IMR-90 (cell line): ENCODE results near the gene CD207. TPM values are rescaled to one million over a fixed set of nuclear protein-coding genes. Genes with fewer than 3 reads are reported as not detected.

ENCODE experiments used
- ATAC-seq: fragments of 200-7000 bp; cut with Tn5 transposase; 2 replicates; pipeline ENCODE4 v1.9.1; 2020; ENCODE audit warnings: low read depth, mild to moderate bottlenecking, moderate library complexity
- BruUV-seq: library from RNA; stranded (reverse); fragments of 400-500 nt; replicated peaks from 2 replicates; lab custom pipeline; 2021; lab: Mats Ljungman, UMichigan
- CTCF ChIA-PET: fragments of 300-600 bp; formaldehyde crosslinking; extraction: SDS; loops from one replicate; lab custom pipeline; 2021; ENCODE audit warnings: antibody characterized with exemption; lab: Yijun Ruan, JAX
- POLR2A ChIA-PET: fragments of 300-600 bp; sonication (Branson Sonifier 250); formaldehyde crosslinking; loops from one replicate; lab custom pipeline; 2022; ENCODE audit warnings: antibody characterized with exemption; ENCODE audit not compliant: unreplicated experiment; lab: Charles Lee
- DNase-seq: peaks from one replicate; pipeline ENCODE4 v3.0.0; 2013
- H2AFZ ChIP-seq: replicated peaks from 2 replicates; pipeline ENCODE3; 2013; ENCODE audit warnings: low read length, mild to moderate bottlenecking; ENCODE audit not compliant: poor library complexity
- H2AK5ac ChIP-seq: 2 replicates; pipeline ENCODE4 v1.6.1; 2013; ENCODE audit warnings: low read depth, low read length, inconsistent platforms
- H2AK9ac ChIP-seq: replicated peaks from 2 replicates; pipeline ENCODE3; 2013; ENCODE audit warnings: mild to moderate bottlenecking, low read depth, low read length, moderate library complexity; ENCODE audit not compliant: poor library complexity
- H2BK120ac ChIP-seq: 2 replicates; pipeline ENCODE4 v1.6.1; 2013; ENCODE audit warnings: low read depth, low read length, inconsistent platforms
- H2BK15ac ChIP-seq: 3 replicates; pipeline ENCODE4 v1.6.1; 2013; ENCODE audit warnings: low read depth, low read length, inconsistent platforms
- H2BK20ac ChIP-seq: 2 replicates; pipeline ENCODE4 v1.6.1; 2013; ENCODE audit warnings: low read depth, mild to moderate bottlenecking, inconsistent platforms, low read length, moderate library complexity
- H2BK5ac ChIP-seq: 2 replicates; pipeline ENCODE4 v1.6.1; 2013; ENCODE audit warnings: mild to moderate bottlenecking, low read depth, low read length, inconsistent platforms; ENCODE audit not compliant: poor library complexity, severe bottlenecking
- H3K14ac ChIP-seq: replicated peaks from 2 replicates; pipeline ENCODE4 v1.6.1; 2013; ENCODE audit warnings: low read depth, low read length, inconsistent platforms
- H3K18ac ChIP-seq: 2 replicates; pipeline ENCODE4 v1.6.1; 2013; ENCODE audit warnings: low read depth, low read length, control low read depth
- H3K23ac ChIP-seq: 2 replicates; pipeline ENCODE4 v1.6.1; 2013; ENCODE audit warnings: low read depth, low read length, inconsistent platforms
- H3K27ac ChIP-seq: 2 replicates; pipeline ENCODE4 v1.5.1; 2013; ENCODE audit warnings: mild to moderate bottlenecking, control low read depth, low read length; ENCODE audit not compliant: insufficient read depth
- H3K27me3 ChIP-seq: 2 replicates; pipeline ENCODE4 v1.6.1; 2013; ENCODE audit warnings: low read length; ENCODE audit not compliant: control insufficient read depth, insufficient read depth
- H3K36me3 ChIP-seq: 2 replicates; pipeline ENCODE4 v1.6.1; 2013; ENCODE audit warnings: low read length, mixed read lengths; ENCODE audit not compliant: control insufficient read depth, insufficient read depth
- H3K4ac ChIP-seq: 2 replicates; pipeline ENCODE4 v1.6.1; 2013; ENCODE audit warnings: low read depth, low read length, inconsistent platforms
- H3K4me1 ChIP-seq: 2 replicates; pipeline ENCODE4 v1.6.1; 2013; ENCODE audit warnings: low read length, mixed read lengths; ENCODE audit not compliant: control insufficient read depth, insufficient read depth
- H3K4me2 ChIP-seq: 2 replicates; pipeline ENCODE4 v1.6.1; 2013; ENCODE audit warnings: low read depth, mild to moderate bottlenecking, control low read depth, low read length, moderate library complexity
- H3K4me3 ChIP-seq: 2 replicates; pipeline ENCODE4 v1.5.1; 2013; ENCODE audit warnings: low read depth, mild to moderate bottlenecking, control low read depth, low read length, moderate library complexity; ENCODE audit not compliant: insufficient read depth
- H3K56ac ChIP-seq: 2 replicates; pipeline ENCODE4 v1.6.1; 2013; ENCODE audit warnings: low read length, inconsistent platforms; ENCODE audit not compliant: insufficient read depth; ENCODE audit errors: extremely low read depth
- H3K79me1 ChIP-seq, 2 experiments: 2 replicates each; pipeline ENCODE4 v1.6.1; 2013; ENCODE audit warnings: low read length in 2 of 2, inconsistent platforms in 1 of 2, low read depth in 1 of 2
- H3K9ac ChIP-seq: 2 replicates; pipeline ENCODE4 v1.6.1; 2013; ENCODE audit warnings: low read depth, low read length, control low read depth
- H3K9me1 ChIP-seq: 2 replicates; pipeline ENCODE4 v1.6.1; 2013; ENCODE audit warnings: low read length, inconsistent platforms; ENCODE audit not compliant: insufficient read depth
- H3K9me3 ChIP-seq: 2 replicates; pipeline ENCODE4 v1.6.1; 2013; ENCODE audit warnings: low read length; ENCODE audit not compliant: control insufficient read depth, insufficient read depth
- H4K20me1 ChIP-seq: 2 replicates; pipeline ENCODE4 v1.6.1; 2013; ENCODE audit warnings: low read length, inconsistent platforms; ENCODE audit not compliant: insufficient read depth
- H4K5ac ChIP-seq: 2 replicates; pipeline ENCODE4 v1.6.1; 2013; ENCODE audit warnings: mild to moderate bottlenecking, low read depth, low read length, control low read depth
- H4K8ac ChIP-seq, 2 experiments: 2 replicates each; pipeline ENCODE4 v1.6.1; 2013; ENCODE audit warnings: low read depth in 2 of 2, low read length in 2 of 2, control low read depth in 1 of 2, inconsistent platforms in 1 of 2
- H4K91ac ChIP-seq: 2 replicates; pipeline ENCODE4 v1.6.1; 2013; ENCODE audit warnings: low read depth, low read length, inconsistent platforms; ENCODE audit not compliant: insufficient read depth
- BHLHE40 ChIP-seq: fragments of 150-350 bp; IDR thresholded peaks from 2 replicates; pipeline ENCODE4 v1.6.1; 2016; ENCODE audit warnings: mild to moderate bottlenecking, low read depth, low read length
- ELK1 ChIP-seq: fragments of 150-350 bp; IDR thresholded peaks from 2 replicates; pipeline ENCODE4 v1.6.1; 2016; ENCODE audit warnings: low read depth, mild to moderate bottlenecking, low read length, moderate library complexity, borderline replicate concordance
- MAFK ChIP-seq: IDR thresholded peaks from 2 replicates; pipeline ENCODE4 v1.6.1; 2012; ENCODE audit warnings: low read depth, low read length, improper control_type of control experiment
- MAZ ChIP-seq: IDR thresholded peaks from 2 replicates; pipeline ENCODE4 v1.6.1; 2012; ENCODE audit warnings: low read depth, mild to moderate bottlenecking, low read length, improper control_type of control experiment, moderate library complexity, borderline replicate concordance
- MXI1 ChIP-seq: IDR thresholded peaks from 2 replicates; pipeline ENCODE4 v1.6.1; 2012; ENCODE audit warnings: low read depth, mild to moderate bottlenecking, low read length, moderate library complexity, borderline replicate concordance
- NFE2L2 ChIP-seq: fragments of 150-350 bp; IDR thresholded peaks from 2 replicates; pipeline ENCODE4 v1.6.1; 2016; ENCODE audit warnings: low read depth, mild to moderate bottlenecking, low read length
- POLR2A ChIP-seq: IDR thresholded peaks from 2 replicates; pipeline ENCODE4 v1.6.1; 2012; ENCODE audit warnings: mild to moderate bottlenecking, low read depth, low read length
- RAD21 ChIP-seq: IDR thresholded peaks from 2 replicates; pipeline ENCODE4 v1.6.1; 2012; ENCODE audit warnings: low read length, improper control_type of control experiment
- RFX5 ChIP-seq: IDR thresholded peaks from 2 replicates; pipeline ENCODE4 v1.8.0; 2012; ENCODE audit warnings: low read depth, mild to moderate bottlenecking, low read length, moderate library complexity
- SMC3 ChIP-seq: fragments of 150-350 bp; IDR thresholded peaks from 2 replicates; pipeline ENCODE4 v1.6.1; 2016; ENCODE audit warnings: low read depth, mild to moderate bottlenecking, antibody characterized with exemption, low read length, moderate library complexity
- WGBS, 2 experiments: methylation state at CpG; one replicate each; pipeline versions ENCODE4 v1.1.5 to v1.1.7; 2013; ENCODE audit warnings: missing lambda C conversion rate in 2 of 2; ENCODE audit not compliant: insufficient read length in 1 of 2; ENCODE audit errors: extremely low coverage in 2 of 2; 5-methylcytosine and 5-hydroxymethylcytosine counted together
- dilution Hi-C: fragments of 300-500 bp; cut with HindIII; formaldehyde crosslinking; loops from one replicate; pipeline ENCODE4 v1.14.3; 2018; ENCODE audit warnings: low sequenced_read_pairs; ENCODE audit not compliant: unreplicated experiment
- in situ Hi-C: fragments of 300-500 bp; cut with MboI; formaldehyde crosslinking; loops from 3 replicates; pipeline ENCODE4 v1.14.3; 2019; ENCODE audit warnings: low sequenced_read_pairs, inconsistent platforms, mixed read lengths
- intact Hi-C: fragments of 100-400 bp; cut with micrococcal nuclease; formaldehyde crosslinking; loops from 2 replicates; pipeline ENCODE4 v1.10.0; 2022
- polyA plus RNA-seq, 3 experiments: library from polyadenylated mRNA; depleted of rRNA; stranded (reverse); fragments of >200 nt; gene quantifications; 2 replicates each; pipeline ENCODE4 v1.2.3, GENCODE V29; 2012; ENCODE audit warnings: low replicate concordance in 1 of 3
- total RNA-seq: library from RNA; depleted of rRNA; stranded (reverse); fragments of >200 nt; gene quantifications from 2 replicates; pipeline ENCODE4 v1.2.3, GENCODE V29; 2012
- TF ChIP-seq, protein P1 (sequence below): conservative IDR thresholded peaks from 2 replicates; pipeline ENCODE4 v1.5.1; 2012; ENCODE audit warnings: mild to moderate bottlenecking, low read depth, low read length, improper control_type of control experiment

The CD207 gene
- total and polyA plus RNA-seq, 2 of the 4 experiments (the other 2 are of a cell fraction) = not detected

GRCh38 chr2:70828914-70829824 lies 6.4 kb downstream of the CD207 start:
- BruUV-seq = no TSS peak
- Histone ChIP-seq H2BK15ac (no peak overlapping the region), H3K27me3 (peaks cover 14% of the 10 kb centered on the region), H3K9me3 (no peaks in the 10 kb centered on the region), H3K4me3 (no peak overlapping the region), H3K14ac (no peak overlapping the region), H3K27ac (no peak overlapping the region), H3K4ac (no peak overlapping the region), H4K5ac (no peak overlapping the region), H3K36me3 (no peaks in the 10 kb centered on the region), H3K4me2 (no peak overlapping the region), H3K56ac (no peak overlapping the region), H2AK5ac (no peak overlapping the region), H3K18ac (no peak overlapping the region), H3K79me1 (no peaks in the 10 kb centered on the region), H2BK5ac (no peak overlapping the region), H3K23ac (no peak overlapping the region), H4K20me1 (no peaks in the 10 kb centered on the region), H2AK9ac (no peak overlapping the region), H4K91ac (no peak overlapping the region), H2BK20ac (no peak overlapping the region), H2AFZ (no peak overlapping the region), H3K9ac (no peak overlapping the region), H3K9me1 (no peaks in the 10 kb centered on the region), H4K8ac (no peak overlapping the region), H3K4me1 (no peaks in the 10 kb centered on the region), H2BK120ac (no peak overlapping the region)
- no peak for ATAC-seq
- intact Hi-C loops (no loop called here), dilution Hi-C loops (no loop called here), in situ Hi-C loops (no loop called here)
- WGBS, 2 experiments = 43% methylated on average over 3 of the region's 6 CpGs; no CpG with 5 or more reads in 1 of the 2 experiments
- ChIA-PET CTCF (no interaction called here), POLR2A (no interaction called here)
- TF ChIP-seq ELK1 (no peak), MAZ (no peak), MXI1 (no peak), RFX5 (no peak), SMC3 (no peak), BHLHE40 (no peak), RAD21 (no peak), POLR2A (no peak), NFE2L2 (no peak), MAFK (no peak)
- TF ChIP-seq, protein P1, sequence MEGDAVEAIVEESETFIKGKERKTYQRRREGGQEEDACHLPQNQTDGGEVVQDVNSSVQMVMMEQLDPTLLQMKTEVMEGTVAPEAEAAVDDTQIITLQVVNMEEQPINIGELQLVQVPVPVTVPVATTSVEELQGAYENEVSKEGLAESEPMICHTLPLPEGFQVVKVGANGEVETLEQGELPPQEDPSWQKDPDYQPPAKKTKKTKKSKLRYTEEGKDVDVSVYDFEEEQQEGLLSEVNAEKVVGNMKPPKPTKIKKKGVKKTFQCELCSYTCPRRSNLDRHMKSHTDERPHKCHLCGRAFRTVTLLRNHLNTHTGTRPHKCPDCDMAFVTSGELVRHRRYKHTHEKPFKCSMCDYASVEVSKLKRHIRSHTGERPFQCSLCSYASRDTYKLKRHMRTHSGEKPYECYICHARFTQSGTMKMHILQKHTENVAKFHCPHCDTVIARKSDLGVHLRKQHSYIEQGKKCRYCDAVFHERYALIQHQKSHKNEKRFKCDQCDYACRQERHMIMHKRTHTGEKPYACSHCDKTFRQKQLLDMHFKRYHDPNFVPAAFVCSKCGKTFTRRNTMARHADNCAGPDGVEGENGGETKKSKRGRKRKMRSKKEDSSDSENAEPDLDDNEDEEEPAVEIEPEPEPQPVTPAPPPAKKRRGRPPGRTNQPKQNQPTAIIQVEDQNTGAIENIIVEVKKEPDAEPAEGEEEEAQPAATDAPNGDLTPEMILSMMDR = no peak
- peak; percentile 34 for DNase-seq
